Measurements from ENCODE around the gene P2RY14. TPM values are rescaled to one million over a fixed set of nuclear protein-coding genes. Genes with fewer than 3 reads are reported as not detected.

The P2RY14 gene
- total and polyA plus RNA-seq, 2 of the 13 experiments (the other 11 are each of a cell fraction or from before 2014, with no cell fraction given): not detected

GRCh38 chr3:151197981-151198767 lies 80.2 kb downstream of the P2RY14 start:
- CTCF ChIA-PET (ENCODE audit: low intra/inter-chr PET ratio, low total read pairs): no interaction called here
- TF ChIP-seq ZNF354B (CRISPR knock-in tag; IDR thresholded peaks at IDR 0.05) (no peak), ZNF549 (CRISPR knock-in tag; IDR thresholded peaks at IDR 0.05) (no peak), HNRNPL (IDR thresholded peaks at IDR 0.05; ENCODE audit: low read depth, low read length) (no peak), ZNF136 (CRISPR knock-in tag; IDR thresholded peaks at IDR 0.05; ENCODE audit: low read depth) (no peak; the same call in 1 of the 2 replicates), IRX3 (CRISPR knock-in tag; IDR thresholded peaks at IDR 0.05; ENCODE audit: borderline replicate concordance, low read depth) (no peak), HNRNPK (IDR thresholded peaks at IDR 0.05; ENCODE audit: low read depth, low read length, poor library complexity, severe bottlenecking) (no peak), HOXA7 (CRISPR knock-in tag; IDR thresholded peaks at IDR 0.05) (no peak), PHF20 (CRISPR knock-in tag; IDR thresholded peaks at IDR 0.05) (no peak), ZNF775 (CRISPR knock-in tag; IDR thresholded peaks at IDR 0.05; ENCODE audit: borderline replicate concordance) (no peak), ZNF431 (CRISPR knock-in tag; IDR thresholded peaks at IDR 0.05; ENCODE audit: borderline replicate concordance, low read depth) (peak; percentile 33; the same call in 1 of the 2 replicates), ZBTB8A (CRISPR knock-in tag; IDR thresholded peaks at IDR 0.05; ENCODE audit: borderline replicate concordance, low read depth) (no peak), ZNF776 (CRISPR knock-in tag; IDR thresholded peaks at IDR 0.05) (no peak), ZNF709 (CRISPR knock-in tag; IDR thresholded peaks at IDR 0.05) (no peak), ZNF501 (CRISPR knock-in tag; IDR thresholded peaks at IDR 0.05) (no peak), FOXJ3 (CRISPR knock-in tag; IDR thresholded peaks at IDR 0.05; ENCODE audit: borderline replicate concordance) (peak; percentile 86; the same call in 1 of the 2 replicates), ZNF503 (CRISPR knock-in tag; IDR thresholded peaks at IDR 0.05) (peak; percentile 91), ZNF446 (CRISPR knock-in tag; IDR thresholded peaks at IDR 0.05) (no peak), EED (CRISPR knock-in tag; IDR thresholded peaks at IDR 0.05) (no peak), TFE3 (CRISPR knock-in tag; IDR thresholded peaks at IDR 0.05) (peak; percentile 81)

More at GRCh38 chr3:151197981-151198767, 80.2 kb downstream of the P2RY14 start:
- ATAC-seq: peak; percentile 99
- FAIRE-seq: peak; percentile 97
- Histone ChIP-seq H3K9ac (ENCODE audit: insufficient read depth, low read depth, low read length) (peak overlapping the region; percentile 65), H3K27ac (ENCODE audit: extremely low read length, insufficient read depth, low read length) (peak overlapping the region; percentile 89), H4K20me1 (ENCODE audit: insufficient read depth, low read length) (no peaks in the 10 kb centered on the region), H3K4me2 (ENCODE audit: low read depth, low read length) (peak overlapping the region; percentile 31), H2AFZ (ENCODE audit: low read length) (no peak overlapping the region), H3K79me2 (ENCODE audit: insufficient read depth, low read length) (no peaks in the 10 kb centered on the region), H3K36me3 (replicated peaks in 1 of 2; ENCODE audit: control insufficient read depth in 1 of 2, insufficient read depth in 2 of 2, low read length in 2 of 2) (no peaks in the 10 kb centered on the region), H3K9me3 (ENCODE audit: low read length) (no peaks in the 10 kb centered on the region), H3K4me3 (replicated peaks in 1 of 3; ENCODE audit: insufficient read depth in 1 of 3, low read depth in 2 of 3, low read length in 3 of 3) (peak overlapping the region in 2 of 3 experiments; percentile 18 to 44; a peak in 2 of 6 replicates), H3K4me1 (ENCODE audit: insufficient read depth, low read length) (peaks cover 61% of the 10 kb centered on the region), H3K27me3 (ENCODE audit: control insufficient read depth in 1 of 2, insufficient read depth in 2 of 2, low read length in 2 of 2) (no peaks in the 10 kb centered on the region)
- peak; percentile 99 for DNase-seq (ENCODE audit: low spot score)
- WGBS (ENCODE audit: low lambda C conversion rate): under 1% methylated on average over 6 of the region's 6 CpGs
- POLR2A ChIA-PET: interaction anchor here (0.7 to 3.8 kb wide), 10 partner anchors 9 to 432 kb away, joined by 3 to 54 read pairs (median 5); no protein-coding TSS in a partner anchor
- in situ Hi-C loops (cut with HindIII; ENCODE audit: extremely low pct_ligation_motif_present, low pct_unique_long_range_greater_than_20kb): no loop called here
- BruUV-seq (replicated peaks): TSS peak; percentile 84
- intact Hi-C loops (cut with micrococcal nuclease; ENCODE audit: unreplicated experiment): loop anchor here (1.0 to 5.0 kb wide), 3 partner anchors 20 to 1406 kb away; partner anchors contain the start of gene ANKUB1

Data from HepG2 (cell line).